Mucosa of stomach (tissue), 1 donor: ENCODE measurements around the gene FOXI1.
"Not testable (repeated sequence)": the region's sequence is repeated elsewhere in the genome, so short reads cannot be mapped to it uniquely, and the experiment has no call there.

Experiments used
- H3K27me3 ChIP-seq: one replicate; pipeline ENCODE4 v1.7.0; 2013; ENCODE audit warnings: mild to moderate bottlenecking, low read length; ENCODE audit not compliant: control insufficient read depth, insufficient read depth
- H3K36me3 ChIP-seq: one replicate; pipeline ENCODE4 v1.7.0; 2013; ENCODE audit warnings: low read length; ENCODE audit not compliant: control insufficient read depth, insufficient read depth
- H3K4me1 ChIP-seq: one replicate; pipeline ENCODE4 v1.7.0; 2013; ENCODE audit warnings: mild to moderate bottlenecking, low read length; ENCODE audit not compliant: control insufficient read depth, insufficient read depth
- H3K4me3 ChIP-seq: one replicate; pipeline ENCODE4 v1.7.0; 2013; ENCODE audit warnings: low read length
- H3K9ac ChIP-seq: one replicate; pipeline ENCODE4 v1.7.0; 2013; ENCODE audit warnings: mild to moderate bottlenecking, low read length, moderate library complexity
- H3K9me3 ChIP-seq: one replicate; pipeline ENCODE4 v1.7.0; 2013; ENCODE audit warnings: mild to moderate bottlenecking, low read length, moderate library complexity; ENCODE audit not compliant: control insufficient read depth
- donor health status: Pancreatic carcinoma.

Gene FOXI1

DNA sequence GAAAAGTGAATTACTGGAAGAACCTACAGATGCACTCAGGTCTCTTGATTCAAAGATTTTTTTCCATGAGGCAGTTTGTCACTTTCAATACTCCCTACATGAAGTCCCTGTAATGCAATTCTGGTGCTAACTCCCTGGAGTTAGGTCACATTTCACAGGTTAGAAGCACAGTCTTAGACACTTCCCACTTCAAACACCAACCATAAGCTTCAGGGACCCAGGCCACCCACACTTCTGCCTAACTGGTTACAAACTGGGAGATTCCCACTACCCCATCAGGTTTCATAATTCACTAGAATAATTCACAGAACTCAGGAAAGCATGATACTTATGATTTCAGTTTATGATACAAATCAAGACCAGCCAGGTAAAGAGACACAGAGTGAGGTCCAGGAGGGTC lies 29.0 kb upstream of the FOXI1 start:
- Histone ChIP-seq H3K27me3 (no peaks in the 10 kb centered on the region), H3K4me1 (no peaks in the 10 kb centered on the region), H3K36me3 (no peaks in the 10 kb centered on the region), H3K9me3 (no peaks in the 10 kb centered on the region), H3K4me3 (no peak overlapping the region), H3K9ac (no peak overlapping the region)

DNA sequence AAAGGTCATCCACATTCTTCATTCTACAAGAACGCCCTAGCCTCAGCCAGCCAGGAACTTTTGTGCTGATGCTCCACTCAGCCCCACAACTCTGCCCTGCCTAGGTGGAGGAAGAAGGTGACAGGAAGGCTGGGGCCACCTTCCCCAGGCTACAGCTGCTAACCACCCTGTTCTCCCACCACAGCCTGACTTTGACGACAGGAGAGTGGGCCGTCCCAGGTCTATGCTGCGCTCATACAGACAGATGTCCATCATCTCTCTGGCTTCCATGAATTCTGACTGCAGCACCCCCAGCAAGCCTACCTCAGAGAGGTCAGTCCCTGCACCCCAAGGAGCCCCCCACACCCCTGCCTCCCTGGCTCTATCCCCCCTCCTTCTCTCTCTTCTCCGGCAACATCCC lies 28.2 kb upstream of the FOXI1 start:
- no peaks in the 10 kb centered on the region for H3K27me3 ChIP-seq
- no peak overlapping the region for H3K9ac ChIP-seq
- no peaks in the 10 kb centered on the region for H3K9me3 ChIP-seq
- H3K36me3 ChIP-seq, result no peaks in the 10 kb centered on the region
- H3K4me1 ChIP-seq, result no peaks in the 10 kb centered on the region
- H3K4me3 ChIP-seq, result no peak overlapping the region

DNA sequence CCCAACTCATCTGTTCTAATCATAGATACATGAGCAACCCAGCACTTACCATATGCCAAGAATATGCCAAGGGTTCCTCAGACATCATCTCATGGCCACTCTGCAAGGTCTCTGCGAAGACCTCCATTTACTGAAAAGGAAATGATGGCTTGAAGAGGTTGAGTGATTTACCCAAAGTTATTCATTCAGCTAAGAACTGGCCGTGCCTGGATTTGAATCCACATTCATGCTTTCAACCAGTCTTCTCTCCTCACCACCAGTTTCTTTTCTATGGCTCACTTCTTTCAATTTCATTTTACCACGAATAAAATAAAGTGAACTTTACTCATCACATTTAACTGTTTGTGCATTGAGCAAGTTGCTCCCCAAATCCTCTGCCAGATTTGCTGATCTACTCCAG lies 27.2 kb upstream of the FOXI1 start:
- Histone ChIP-seq H3K4me1 (no peaks in the 10 kb centered on the region), H3K36me3 (no peaks in the 10 kb centered on the region), H3K27me3 (no peaks in the 10 kb centered on the region), H3K9me3 (no peaks in the 10 kb centered on the region), H3K9ac (no peak overlapping the region), H3K4me3 (no peak overlapping the region)

DNA sequence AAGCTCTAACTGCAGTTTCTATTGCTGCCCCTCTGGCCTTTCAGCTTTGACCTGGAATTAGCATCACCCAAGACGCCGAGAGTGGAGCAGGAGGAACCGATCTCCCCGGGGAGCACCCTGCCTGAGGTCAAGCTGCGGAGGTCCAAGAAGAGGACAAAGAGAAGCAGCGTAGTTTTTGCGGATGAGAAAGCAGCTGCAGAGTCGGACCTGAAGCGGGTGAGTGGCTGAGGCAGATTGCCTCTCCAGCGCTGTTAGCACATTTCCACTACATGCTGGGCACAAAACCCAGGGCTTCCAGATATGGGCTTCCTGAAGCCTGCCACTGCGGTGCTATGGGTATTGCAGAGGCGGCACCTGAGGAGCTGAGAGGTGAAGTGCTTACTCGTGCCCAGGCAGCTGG lies 26.8 kb upstream of the FOXI1 start:
- H3K36me3 ChIP-seq, result no peaks in the 10 kb centered on the region
- no peaks in the 10 kb centered on the region for H3K4me1 ChIP-seq
- no peaks in the 10 kb centered on the region for H3K27me3 ChIP-seq
- H3K9ac ChIP-seq, result no peak overlapping the region
- H3K4me3 ChIP-seq, result no peak overlapping the region
- no peaks in the 10 kb centered on the region for H3K9me3 ChIP-seq

GRCh38 chr5:170080217-170080616 lies 25.5 kb upstream of the FOXI1 start:
- no peaks in the 10 kb centered on the region for H3K36me3 ChIP-seq
- no peak overlapping the region for H3K4me3 ChIP-seq
- H3K27me3 ChIP-seq, result no peaks in the 10 kb centered on the region
- no peak overlapping the region for H3K9ac ChIP-seq
- no peaks in the 10 kb centered on the region for H3K9me3 ChIP-seq
- H3K4me1 ChIP-seq, result no peaks in the 10 kb centered on the region

DNA sequence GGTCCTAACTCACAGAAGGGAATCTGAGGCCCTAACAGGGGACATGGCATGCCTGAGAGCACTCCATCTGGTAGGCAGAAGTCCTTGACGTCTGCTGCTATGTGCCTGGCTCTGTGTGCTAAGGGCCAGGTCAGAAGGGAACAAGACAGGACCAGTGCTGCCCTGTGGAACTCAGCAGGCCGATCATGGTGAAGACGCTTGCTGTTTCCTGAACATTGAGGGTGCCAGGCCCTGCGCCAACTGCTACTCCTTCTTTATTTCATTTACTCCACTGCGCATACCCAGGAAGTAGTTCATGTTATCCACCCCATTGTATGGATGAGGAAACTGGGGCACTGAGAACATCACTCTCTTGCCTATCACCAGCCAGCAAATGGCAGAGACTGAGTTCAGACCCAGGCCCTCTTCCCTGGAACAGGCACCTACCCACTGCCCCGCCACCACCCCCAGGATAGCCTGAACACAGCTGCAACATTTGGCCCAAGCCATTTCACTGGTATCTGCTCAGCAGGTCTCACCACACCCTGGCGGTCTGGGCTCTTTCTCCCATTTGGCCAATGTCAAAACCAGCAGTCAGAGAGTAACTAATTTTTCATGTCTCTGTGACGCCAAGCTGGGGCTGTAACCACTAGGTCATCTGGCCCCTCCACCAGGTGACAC lies 24.8 kb upstream of the FOXI1 start:
- H3K9ac ChIP-seq, result no peak overlapping the region
- H3K4me3 ChIP-seq, result no peak overlapping the region
- no peaks in the 10 kb centered on the region for H3K4me1 ChIP-seq
- H3K9me3 ChIP-seq, result no peaks in the 10 kb centered on the region
- no peaks in the 10 kb centered on the region for H3K36me3 ChIP-seq
- H3K27me3 ChIP-seq, result no peaks in the 10 kb centered on the region

DNA sequence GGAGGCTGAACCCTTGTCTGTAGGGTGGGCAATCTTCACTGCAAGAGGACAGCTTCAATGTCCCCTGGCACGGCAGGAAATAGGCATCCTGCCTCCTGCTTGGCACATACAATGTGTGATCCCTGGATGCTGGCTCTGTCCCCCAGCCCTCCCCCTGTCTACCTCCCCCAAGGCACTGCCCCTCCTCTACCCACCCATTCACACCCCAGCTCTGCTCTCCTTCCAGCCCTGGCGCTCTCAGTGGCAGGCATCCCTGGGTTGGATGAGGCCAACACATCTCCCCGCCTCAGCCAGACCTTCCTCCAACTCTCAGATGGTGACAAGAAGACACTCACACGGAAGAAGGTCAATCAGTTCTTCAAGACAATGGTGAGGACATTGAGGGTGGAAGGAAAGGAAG lies 24.1 kb upstream of the FOXI1 start:
- Histone ChIP-seq H3K4me3 (no peak overlapping the region), H3K4me1 (no peaks in the 10 kb centered on the region), H3K9ac (no peak overlapping the region), H3K9me3 (no peaks in the 10 kb centered on the region), H3K27me3 (no peaks in the 10 kb centered on the region), H3K36me3 (no peaks in the 10 kb centered on the region)

DNA sequence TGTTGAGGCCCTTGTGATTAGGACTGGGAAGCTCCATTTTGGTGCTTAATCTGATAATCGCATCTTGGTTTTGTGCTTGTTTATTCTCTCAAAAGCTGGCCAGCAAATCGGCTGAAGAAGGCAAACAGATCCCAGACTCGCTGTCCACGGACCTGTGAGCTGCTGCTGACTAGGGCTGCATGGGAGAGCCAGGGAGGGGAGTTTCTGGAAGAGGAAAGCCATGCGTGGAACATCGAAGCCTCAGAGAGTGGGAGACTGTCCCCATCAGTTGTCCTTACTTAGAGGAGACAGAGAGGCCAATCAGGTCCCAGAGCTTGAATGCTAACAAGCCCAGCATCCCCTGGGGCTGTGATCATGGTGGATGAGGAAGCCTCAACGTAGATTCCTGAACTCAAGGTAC lies 23.0 kb upstream of the FOXI1 start:
- H3K36me3 ChIP-seq, result no peaks in the 10 kb centered on the region
- no peaks in the 10 kb centered on the region for H3K27me3 ChIP-seq
- H3K9me3 ChIP-seq, result no peaks in the 10 kb centered on the region
- H3K4me1 ChIP-seq, result no peaks in the 10 kb centered on the region
- H3K9ac ChIP-seq, result no peak overlapping the region
- no peak overlapping the region for H3K4me3 ChIP-seq

- Histone ChIP-seq H3K4me3 (no peak overlapping the region), H3K9ac (no peak overlapping the region), H3K9me3 (no peaks in the 10 kb centered on the region), H3K27me3 (no peaks in the 10 kb centered on the region), H3K36me3 (no peaks in the 10 kb centered on the region), H3K4me1 (no peaks in the 10 kb centered on the region)
Measured at GRCh38 chr5:170087168-170087817, 18.4 kb upstream of the FOXI1 start.

DNA sequence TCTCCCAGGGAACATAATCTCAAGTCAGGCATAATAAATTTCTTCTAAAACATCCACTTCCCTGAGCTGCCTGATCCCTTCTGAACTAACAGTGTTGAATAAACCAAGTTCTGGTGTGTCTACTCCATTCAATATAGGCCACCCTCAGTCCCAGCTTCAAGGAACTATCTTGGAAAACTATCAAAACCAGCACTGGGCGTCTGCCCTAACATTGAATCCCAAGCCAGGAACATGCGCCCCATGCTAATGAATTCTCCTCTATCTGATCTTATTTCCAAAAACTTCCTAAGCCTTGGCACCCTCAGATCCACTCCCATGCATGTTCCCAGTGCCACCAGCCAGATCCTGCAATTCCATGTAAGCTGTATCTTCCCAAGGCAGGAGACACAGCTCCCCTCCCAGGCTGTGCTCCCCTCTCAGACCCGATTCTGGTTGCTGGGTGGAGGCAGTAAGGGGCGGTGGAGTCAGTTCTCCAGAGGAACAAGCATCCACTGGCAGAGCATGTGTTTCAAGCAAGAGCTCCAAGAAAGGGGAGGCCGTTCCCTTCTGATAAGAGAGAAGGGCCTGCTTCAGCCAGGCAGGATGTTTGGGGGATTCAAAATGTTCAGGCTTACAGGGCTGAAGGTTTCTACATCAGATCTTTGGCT lies 13.1 kb upstream of the FOXI1 start:
- Histone ChIP-seq H3K4me1 (no peaks in the 10 kb centered on the region), H3K27me3 (no peaks in the 10 kb centered on the region), H3K36me3 (no peaks in the 10 kb centered on the region)

DNA sequence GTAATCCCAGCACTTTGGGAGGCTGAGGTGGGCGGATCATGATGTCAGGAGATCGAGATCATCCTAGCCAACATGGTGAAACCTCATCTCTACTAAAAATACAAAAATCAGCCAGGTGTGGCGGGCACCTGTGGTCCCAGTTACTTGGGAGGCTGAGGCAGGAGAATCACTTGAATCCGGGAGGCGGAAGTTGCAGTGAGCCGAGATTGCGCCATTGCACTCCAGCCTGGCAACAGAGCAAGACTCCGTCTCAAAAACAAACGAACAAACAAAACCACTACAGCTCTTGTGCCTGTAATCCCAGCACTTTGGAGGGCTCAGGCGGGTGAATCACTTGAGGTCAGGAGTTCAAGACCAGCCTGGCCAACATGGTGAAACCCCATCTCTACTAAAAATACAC lies 11.4 kb upstream of the FOXI1 start:
- H3K27me3 ChIP-seq, H3K9ac ChIP-seq, H3K4me1 ChIP-seq, H3K9me3 ChIP-seq, H3K36me3 ChIP-seq, H3K4me3 ChIP-seq: not testable (repeated sequence)

More for the DNA sequence above, 13.1 kb upstream of the FOXI1 start:
- Histone ChIP-seq H3K9ac (no peak overlapping the region), H3K4me3 (no peak overlapping the region), H3K9me3 (no peaks in the 10 kb centered on the region)

DNA sequence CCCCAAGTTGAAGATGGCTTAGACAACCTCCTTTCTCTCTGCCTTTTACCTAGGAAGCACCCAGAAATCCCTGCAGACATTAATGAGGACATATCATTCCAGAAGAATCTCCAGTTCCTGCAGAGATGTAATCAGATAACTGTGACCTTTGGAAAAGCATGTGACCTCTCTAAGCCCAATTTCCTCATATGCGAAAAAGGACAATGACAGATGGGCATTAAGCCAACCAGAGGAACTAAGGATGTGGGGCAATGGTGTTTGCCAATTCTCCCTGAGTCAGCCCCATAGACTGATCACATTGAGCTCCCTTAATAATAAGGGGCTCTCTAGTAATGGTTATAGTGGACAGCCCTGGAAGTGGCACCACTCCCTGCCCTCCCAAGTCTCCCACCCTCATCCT lies 10.1 kb upstream of the FOXI1 start:
- Histone ChIP-seq H3K4me3 (no peak overlapping the region), H3K9ac (no peak overlapping the region), H3K4me1 (no peaks in the 10 kb centered on the region), H3K36me3 (no peaks in the 10 kb centered on the region), H3K9me3 (no peaks in the 10 kb centered on the region), H3K27me3 (no peaks in the 10 kb centered on the region)
